Hematopoietic multipotent progenitor cell treated with erythropoietin and hydrocortisone succinate and interleukin-3 and kit ligand, for 6 days (in vitro differentiated cells): ENCODE results near the gene IPCEF1.

Source experiments
- DNase-seq: peaks from one replicate; pipeline ENCODE4 v3.0.0-alpha.2; 2015

Gene IPCEF1, protein sequence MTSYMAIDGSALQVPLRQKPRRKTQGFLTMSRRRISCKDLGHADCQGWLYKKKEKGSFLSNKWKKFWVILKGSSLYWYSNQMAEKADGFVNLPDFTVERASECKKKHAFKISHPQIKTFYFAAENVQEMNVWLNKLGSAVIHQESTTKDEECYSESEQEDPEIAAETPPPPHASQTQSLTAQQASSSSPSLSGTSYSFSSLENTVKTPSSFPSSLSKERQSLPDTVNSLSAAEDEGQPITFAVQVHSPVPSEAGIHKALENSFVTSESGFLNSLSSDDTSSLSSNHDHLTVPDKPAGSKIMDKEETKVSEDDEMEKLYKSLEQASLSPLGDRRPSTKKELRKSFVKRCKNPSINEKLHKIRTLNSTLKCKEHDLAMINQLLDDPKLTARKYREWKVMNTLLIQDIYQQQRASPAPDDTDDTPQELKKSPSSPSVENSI

GRCh38 chr6:154356690-154357089 is at the start of gene IPCEF1:
Gene IPCEF1, minus strand, starts transcription at chr6:154356803. Its CDS starts 90,856 bp downstream, at chr6:154265947.
- peak; percentile 41 for DNase-seq

- DNase-seq: no peak
These were observed 49.7 kb upstream of the IPCEF1 start for GRCh38 chr6:154406301-154406700.

- no peak for DNase-seq
These were observed 48.3 kb upstream of the IPCEF1 start for GRCh38 chr6:154404791-154405400.

GRCh38 chr6:154403788-154404187 is 47.2 kb upstream of the IPCEF1 start:
- peak; percentile 84 for DNase-seq

- no peak for DNase-seq
These were observed 45.6 kb upstream of the IPCEF1 start for GRCh38 chr6:154402081-154402780.

GRCh38 chr6:154399097-154399496 is 42.5 kb upstream of the IPCEF1 start:
- no peak for DNase-seq

- no peak for DNase-seq
These were observed 41.0 kb upstream of the IPCEF1 start for GRCh38 chr6:154397491-154398195.

GRCh38 chr6:154395878-154396277 is 39.3 kb upstream of the IPCEF1 start:
- DNase-seq: no peak

- DNase-seq: no peak
These were observed 38.7 kb upstream of the IPCEF1 start for GRCh38 chr6:154395316-154395715.

DNA sequence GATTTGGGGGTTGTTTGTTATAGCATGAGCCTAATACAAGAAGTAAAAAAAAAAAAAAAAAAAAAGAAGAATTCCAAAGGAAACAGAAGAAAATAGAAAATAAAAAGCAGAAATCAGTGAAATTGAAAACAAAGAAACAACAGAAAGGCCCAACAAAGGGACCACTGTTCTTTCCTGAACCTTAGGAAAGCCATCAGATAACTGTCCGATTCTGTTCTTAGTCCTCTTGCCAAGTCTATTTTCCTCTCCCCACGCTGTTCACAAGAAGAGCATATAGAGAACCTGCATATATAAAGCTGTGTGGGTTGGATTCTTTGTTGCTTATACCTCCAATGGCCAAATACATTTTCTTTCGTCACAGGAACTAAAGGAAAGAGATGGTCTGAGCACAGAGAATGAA is 38.0 kb upstream of the IPCEF1 start:
- no peak for DNase-seq

GRCh38 chr6:154390034-154390433 is 33.4 kb upstream of the IPCEF1 start:
- no peak for DNase-seq

GRCh38 chr6:154388803-154389202 is 32.2 kb upstream of the IPCEF1 start:
- no peak for DNase-seq

DNA sequence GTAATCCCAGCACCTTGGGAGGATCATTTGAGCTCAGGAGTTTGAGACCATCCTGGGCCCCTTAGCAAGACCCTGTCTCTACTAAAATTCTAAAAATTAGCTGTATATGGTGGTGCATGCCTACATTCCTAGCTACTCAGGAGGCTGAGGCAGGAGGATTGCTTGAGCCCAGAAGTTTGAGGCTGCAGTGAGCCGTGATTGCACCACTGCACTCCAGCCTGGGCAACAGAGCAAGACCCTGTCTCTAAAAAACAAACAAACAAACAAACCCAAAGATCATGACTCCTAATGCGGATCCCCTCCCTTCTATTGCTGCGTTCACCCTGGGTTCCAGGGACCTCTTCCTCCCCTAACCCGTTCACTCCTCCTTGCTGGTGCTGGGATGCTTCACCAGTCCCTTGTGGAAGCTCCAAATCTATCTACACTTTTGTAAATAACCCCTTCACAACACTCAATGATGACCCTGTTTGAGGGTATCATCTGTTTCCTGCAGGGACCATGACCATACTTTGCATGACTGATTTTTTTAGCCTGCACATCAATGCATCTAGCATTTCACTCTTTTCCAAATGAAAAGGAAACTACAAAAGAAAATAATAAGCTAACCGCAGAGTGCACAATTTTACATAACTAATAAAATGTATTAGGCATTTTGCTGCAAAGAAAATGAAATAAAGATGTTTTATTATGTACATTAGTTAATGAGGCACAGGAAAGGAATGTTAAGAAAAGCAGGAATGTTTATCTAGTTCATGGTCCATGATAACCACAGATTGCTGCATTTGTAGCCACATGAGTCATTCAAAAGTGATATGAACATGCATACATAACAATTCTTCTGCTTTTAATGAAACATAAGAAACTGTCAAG is 30.5 kb upstream of the IPCEF1 start:
- no peak for DNase-seq

DNA sequence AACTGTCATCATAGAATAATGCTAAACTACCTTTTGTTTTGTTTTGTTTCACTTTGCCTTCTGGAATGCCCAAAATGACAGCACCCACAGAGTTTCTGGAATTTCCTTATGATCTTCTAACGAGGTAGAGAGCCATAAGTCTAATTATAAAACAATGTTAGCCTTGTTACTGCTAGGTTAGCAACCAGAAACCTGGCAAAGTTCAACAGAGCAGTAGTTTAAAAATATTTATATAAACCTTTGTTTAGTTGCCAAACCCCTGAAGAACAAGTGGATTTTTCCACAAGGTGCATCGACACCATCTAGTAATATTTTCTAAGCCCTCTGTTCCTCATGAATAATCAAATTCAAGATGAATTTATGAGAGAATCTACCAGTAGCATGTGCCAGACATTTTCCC is 27.6 kb upstream of the IPCEF1 start:
- no peak for DNase-seq

DNA sequence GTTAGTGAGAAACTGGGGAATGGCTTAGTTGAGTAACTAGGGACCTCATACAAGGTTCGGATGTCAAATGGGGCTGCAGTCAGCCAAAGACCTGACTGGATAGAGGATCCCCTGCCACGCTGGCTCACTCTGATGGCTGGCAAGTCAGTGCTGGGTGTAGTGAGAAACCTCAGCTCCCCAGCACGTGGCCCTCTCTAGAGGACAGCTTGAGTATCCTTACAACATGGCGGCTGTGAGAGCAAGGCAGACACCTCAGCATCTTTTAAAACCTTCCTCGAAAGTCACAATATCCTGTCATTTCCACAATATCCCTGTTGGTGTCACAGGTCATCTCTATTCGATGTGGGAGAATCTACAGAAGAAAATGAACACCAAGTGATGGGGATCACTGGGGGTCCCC is 26.7 kb upstream of the IPCEF1 start:
- DNase-seq: no peak

GRCh38 chr6:154382740-154383139 is 26.1 kb upstream of the IPCEF1 start:
- DNase-seq: no peak

GRCh38 chr6:154381548-154381947 is 24.9 kb upstream of the IPCEF1 start:
- DNase-seq: no peak

DNA sequence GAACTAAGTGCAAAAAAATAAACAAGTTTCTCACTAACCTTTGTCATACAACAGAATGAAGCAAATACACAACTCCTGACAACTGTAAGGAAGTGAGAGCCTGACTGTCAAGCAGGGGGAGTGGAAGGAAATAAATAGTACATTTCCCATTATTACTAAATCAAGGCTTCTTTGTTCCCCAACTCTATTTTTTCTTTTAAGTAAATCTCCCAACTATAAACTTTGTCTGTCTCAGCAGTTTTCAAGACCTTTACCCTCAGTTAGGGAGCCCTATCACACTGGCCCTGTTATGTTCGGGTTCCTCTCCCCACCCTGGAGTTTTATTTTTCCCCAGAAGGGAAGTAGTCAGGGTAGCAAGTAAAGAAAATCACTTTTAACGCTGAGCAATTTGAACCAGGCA is 24.1 kb upstream of the IPCEF1 start:
- no peak for DNase-seq

DNA sequence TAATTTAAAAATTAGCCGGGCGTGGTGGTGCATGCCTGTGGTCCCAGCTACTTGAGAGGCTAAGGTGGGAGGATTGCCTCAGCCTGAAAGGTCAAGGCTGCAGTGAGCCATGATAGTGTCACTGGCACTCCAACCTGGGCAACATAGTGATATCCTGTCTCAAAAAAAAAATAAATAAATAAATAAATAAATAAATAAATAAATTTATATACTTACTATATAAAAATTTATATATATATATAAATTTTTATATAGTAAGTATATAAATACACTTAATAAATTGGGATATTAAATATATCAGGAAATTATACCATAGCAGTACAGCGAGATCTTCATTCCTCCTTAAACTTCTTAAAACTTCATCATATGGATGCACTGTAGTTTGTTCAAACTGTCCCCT is 23.0 kb upstream of the IPCEF1 start:
- DNase-seq: no peak

- no peak for DNase-seq
These were observed 21.9 kb upstream of the IPCEF1 start for GRCh38 chr6:154378518-154378917.

- no peak for DNase-seq
These were observed 21.1 kb upstream of the IPCEF1 start for GRCh38 chr6:154377726-154378125.

GRCh38 chr6:154373971-154374370 is 17.4 kb upstream of the IPCEF1 start:
- DNase-seq: no peak
